Measurements from ENCODE around the gene RPRML. TPM values are rescaled to one million over a fixed set of nuclear protein-coding genes. Genes with fewer than 3 reads are reported as not detected.

RPRML gene
- total and polyA plus RNA-seq, 2 donors (not counting 1 experiment from before 2014, with no cell fraction given): 0.89 TPM; not detected in 1

GRCh38 chr17:46982577-46982976, 3.5 kb upstream of the RPRML start:
- H3K9ac ChIP-seq (ENCODE audit: low read length): no peak overlapping the region
- Mint-ChIP-seq H3K4me3 (no peak overlapping the region), H3K27me3 (peaks cover 25% of the 10 kb centered on the region), H3K4me1 (peaks cover 31% of the 10 kb centered on the region), H3K9me3 (ENCODE audit: insufficient read depth) (no peaks in the 10 kb centered on the region), H3K27ac (no peak overlapping the region)
- H4K20me1 ChIP-seq (ENCODE audit: control insufficient read depth, insufficient read depth, low read length, poor library complexity, severe bottlenecking): no peaks in the 10 kb centered on the region
- peaks cover 0 to 27% (median 13%) of the 10 kb centered on the region in 4 experiments for H3K27me3 ChIP-seq (replicated peaks in 1 of 4; ENCODE audit: control extremely low read depth in 1 of 4, control insufficient read depth in 3 of 4, insufficient read depth in 4 of 4, low read length in 3 of 4)
- H3K4me3 ChIP-seq (ENCODE audit: control extremely low read depth in 1 of 5, extremely low read depth in 1 of 5, insufficient read depth in 1 of 5, low read depth in 2 of 5, low read length in 4 of 5): no peak overlapping the region
- ChIA-PET POLR2A (interaction anchor here (0.6 kb wide), 1 partner anchor 40 kb away, joined by 3 read pairs; no protein-coding TSS in a partner anchor), CTCF (interaction anchor here (0.7 to 1.8 kb wide), 2 partner anchors 10 to 18 kb away, joined by 3 to 7 read pairs; no protein-coding TSS in a partner anchor)
- no peak for DNase-seq
- H3K36me3 ChIP-seq (replicated peaks in 1 of 2; ENCODE audit: control extremely low read depth in 1 of 2, control insufficient read depth in 1 of 2, extremely low read depth in 1 of 2, insufficient read depth in 2 of 2, low read length in 1 of 2): no peaks in the 10 kb centered on the region
- TF ChIP-seq EZH2 (IDR thresholded peaks at IDR 0.05; ENCODE audit: borderline replicate concordance, insufficient read depth, low read depth, low read length, poor library complexity, severe bottlenecking) (no peak), CTCF (IDR thresholded peaks at IDR 0.05) (no peak)
- H3K79me2 ChIP-seq (ENCODE audit: control insufficient read depth, insufficient read depth, low read length): no peaks in the 10 kb centered on the region
- peaks cover 14 to 18% of the 10 kb centered on the region in 2 donors for H3K4me1 ChIP-seq (ENCODE audit: control insufficient read depth in 2 of 2, insufficient read depth in 2 of 2, low read length in 2 of 2)
- 100% methylated on average over 4 of the region's 6 CpGs for WGBS (ENCODE audit: insufficient coverage)
- H2AFZ ChIP-seq (ENCODE audit: insufficient read depth, low read depth, low read length, poor library complexity, severe bottlenecking): no peak overlapping the region
- H3K9me3 ChIP-seq (ENCODE audit: control extremely low read depth in 1 of 3, control insufficient read depth in 2 of 3, insufficient read depth in 1 of 3, low read length in 2 of 3): peaks cover 0 to 7% (median 0%) of the 10 kb centered on the region in 3 donors
- no peak overlapping the region for H3K27ac ChIP-seq (ENCODE audit: low read length in 2 of 2)
- no peak for ATAC-seq (ENCODE audit: low read depth)
- no peak overlapping the region for H3K4me2 ChIP-seq (replicated peaks; ENCODE audit: low read depth, low read length, poor library complexity, severe bottlenecking)
- intact Hi-C loops (cut with micrococcal nuclease): no loop called here

GRCh38 chr17:46978489-46979146, 435 bp downstream of the RPRML start:
- TF ChIP-seq EZH2 (IDR thresholded peaks at IDR 0.05; ENCODE audit: borderline replicate concordance, insufficient read depth, low read depth, low read length, poor library complexity, severe bottlenecking) (no peak), CTCF (IDR thresholded peaks at IDR 0.05) (no peak)

More at GRCh38 chr17:46978489-46979146, 435 bp downstream of the RPRML start:
- CTCF ChIA-PET: interaction anchor here (0.6 to 1.0 kb wide), 2 partner anchors 9 to 36 kb away, joined by 3 to 5 read pairs; no protein-coding TSS in a partner anchor
- peak overlapping the region; percentile 99 for H3K4me2 ChIP-seq (replicated peaks; ENCODE audit: low read depth, low read length, poor library complexity, severe bottlenecking)
- no peaks in the 10 kb centered on the region for H4K20me1 ChIP-seq (ENCODE audit: control insufficient read depth, insufficient read depth, low read length, poor library complexity, severe bottlenecking)
- H3K4me1 ChIP-seq (ENCODE audit: control insufficient read depth in 2 of 2, insufficient read depth in 2 of 2, low read length in 2 of 2): peaks cover 14 to 19% of the 10 kb centered on the region in 2 donors
- Mint-ChIP-seq H3K9me3 (ENCODE audit: insufficient read depth) (no peaks in the 10 kb centered on the region), H3K4me3 (peak overlapping the region; percentile 82), H3K4me1 (peaks cover 31% of the 10 kb centered on the region), H3K27ac (no peak overlapping the region), H3K27me3 (peaks cover 30% of the 10 kb centered on the region)
- H2AFZ ChIP-seq (ENCODE audit: insufficient read depth, low read depth, low read length, poor library complexity, severe bottlenecking): peak overlapping the region; percentile 74
- no peaks in the 10 kb centered on the region for H3K36me3 ChIP-seq (replicated peaks in 1 of 2; ENCODE audit: control extremely low read depth in 1 of 2, control insufficient read depth in 1 of 2, extremely low read depth in 1 of 2, insufficient read depth in 2 of 2, low read length in 1 of 2)
- peaks cover 0 to 39% (median 16%) of the 10 kb centered on the region in 4 experiments for H3K27me3 ChIP-seq (replicated peaks in 1 of 4; ENCODE audit: control extremely low read depth in 1 of 4, control insufficient read depth in 3 of 4, insufficient read depth in 4 of 4, low read length in 3 of 4)
- ATAC-seq (ENCODE audit: low read depth) (peak; percentile 44), DNase-seq (peak; percentile 57)
- 1% methylated on average over 83 of the region's 83 CpGs for WGBS (ENCODE audit: insufficient coverage)
- no peaks in the 10 kb centered on the region for H3K79me2 ChIP-seq (ENCODE audit: control insufficient read depth, insufficient read depth, low read length)
- H3K9me3 ChIP-seq (ENCODE audit: control extremely low read depth in 1 of 3, control insufficient read depth in 2 of 3, insufficient read depth in 1 of 3, low read length in 2 of 3): peaks cover 0 to 4% (median 0%) of the 10 kb centered on the region in 3 donors
- intact Hi-C loops (cut with micrococcal nuclease): no loop called here
- peak overlapping the region; percentile 69 for H3K9ac ChIP-seq (ENCODE audit: low read length)
- POLR2A ChIA-PET: interaction anchor here (1.2 to 1.5 kb wide), 2 partner anchors 11 to 13 kb away, joined by 3 to 5 read pairs; no protein-coding TSS in a partner anchor
- peak overlapping the region; percentile 18 to 75 (median 61) for H3K4me3 ChIP-seq (ENCODE audit: control extremely low read depth in 1 of 5, extremely low read depth in 1 of 5, insufficient read depth in 1 of 5, low read depth in 2 of 5, low read length in 4 of 5)
- H3K27ac ChIP-seq (ENCODE audit: low read length in 2 of 2): no peak overlapping the region

Data from B cell (primary cell).